NCI-H345 treated with DMSO at 0.1 percent for 48 hours (cell line): Measurements from ENCODE around the gene GPT2.

Experiments used
- DNase-seq: peaks from one replicate; lab custom pipeline; 2025; ENCODE audit not compliant: unreplicated experiment; lab: John Stamatoyannopoulos, UW

Gene GPT2

GRCh38 chr16:46895399-46896313 lies 11.5 kb downstream of the GPT2 start:
- DNase-seq, result no peak

- DNase-seq, result no peak
Measured at GRCh38 chr16:46896314-46896968, 12.3 kb downstream of the GPT2 start.

- no peak for DNase-seq
Measured at GRCh38 chr16:46897471-46897870, 13.3 kb downstream of the GPT2 start.

GRCh38 chr16:46898006-46898405 lies 13.8 kb downstream of the GPT2 start:
- no peak for DNase-seq

GRCh38 chr16:46899443-46900143 lies 15.4 kb downstream of the GPT2 start:
- no peak for DNase-seq

- DNase-seq, result no peak
Measured at GRCh38 chr16:46900455-46901235, 16.5 kb downstream of the GPT2 start.

- DNase-seq, result no peak
Measured at GRCh38 chr16:46901709-46902108, 17.5 kb downstream of the GPT2 start.

GRCh38 chr16:46903255-46903905 lies 19.2 kb downstream of the GPT2 start:
- DNase-seq, result no peak

GRCh38 chr16:46904471-46904870 lies 20.3 kb downstream of the GPT2 start:
- DNase-seq, result no peak

- no peak for DNase-seq
Measured at GRCh38 chr16:46906360-46907060, 22.3 kb downstream of the GPT2 start.

GRCh38 chr16:46907061-46907774 lies 23.1 kb downstream of the GPT2 start:
- no peak for DNase-seq

GRCh38 chr16:46908540-46909372 lies 24.6 kb downstream of the GPT2 start:
- no peak for DNase-seq

- DNase-seq, result no peak
Measured at GRCh38 chr16:46911038-46911437, 26.9 kb downstream of the GPT2 start.

GRCh38 chr16:46911650-46912049 lies 27.5 kb downstream of the GPT2 start:
- DNase-seq, result no peak

GRCh38 chr16:46914556-46915201 lies 30.5 kb downstream of the GPT2 start:
- no peak for DNase-seq

- DNase-seq, result no peak
Measured at GRCh38 chr16:46915483-46916025, 31.4 kb downstream of the GPT2 start.

GRCh38 chr16:46916980-46917379 lies 32.8 kb downstream of the GPT2 start:
- DNase-seq, result no peak

GRCh38 chr16:46918400-46918799 lies 34.2 kb downstream of the GPT2 start:
- DNase-seq, result no peak
